ENCODE measurements around the gene MMP2. TPM values are rescaled to one million over a fixed set of nuclear protein-coding genes. Genes with fewer than 3 reads are reported as not detected.

Gene MMP2
- total and polyA plus RNA-seq, 2 of the 13 experiments (the other 11 are each of a cell fraction or from before 2014, with no cell fraction given), result 0.31 to 1.3 TPM

GRCh38 chr16:55508941-55509931 lies 30.2 kb downstream of the MMP2 start, which contains the start of gene LPCAT2 (continued):
- TF ChIP-seq FOXK1 (CRISPR knock-in tag; IDR thresholded peaks at IDR 0.05; ENCODE audit: borderline replicate concordance, low read depth) (no peak), HOMEZ (CRISPR knock-in tag; IDR thresholded peaks at IDR 0.05; ENCODE audit: low read depth) (no peak), SRSF1 (optimal IDR thresholded peaks at IDR 0.05; ENCODE audit: low read depth, low read length) (no peak), ATRX (CRISPR knock-in tag; IDR thresholded peaks at IDR 0.05; ENCODE audit: borderline replicate concordance) (no peak), ZNF430 (CRISPR knock-in tag; IDR thresholded peaks at IDR 0.05) (peak; percentile 61), ZNF260 (CRISPR knock-in tag; IDR thresholded peaks at IDR 0.05; ENCODE audit: borderline replicate concordance, low read depth) (no peak), SMAD1 (CRISPR knock-in tag; IDR thresholded peaks at IDR 0.05; ENCODE audit: borderline replicate concordance, low read depth) (no peak), FOXA3 (CRISPR knock-in tag; IDR thresholded peaks at IDR 0.05) (no peak), ATF6 (CRISPR knock-in tag; conservative IDR thresholded peaks at IDR 0.05) (no peak), KAT2B (IDR thresholded peaks at IDR 0.05; ENCODE audit: borderline replicate concordance, low read depth, low read length) (no peak), TEF (CRISPR knock-in tag; IDR thresholded peaks at IDR 0.05) (peak; percentile 72; the same call in 1 of the 2 replicates), KLF9 (CRISPR knock-in tag; IDR thresholded peaks at IDR 0.05; ENCODE audit: low read depth) (no peak), EZH2 (conservative IDR thresholded peaks at IDR 0.05; ENCODE audit: low read depth, low read length) (no peak), RFX5 (IDR thresholded peaks at IDR 0.05; ENCODE audit: low read depth, low read length) (no peak), GATAD1 (CRISPR knock-in tag; IDR thresholded peaks at IDR 0.05) (no peak), USF2 (IDR thresholded peaks at IDR 0.05; ENCODE audit: low read depth, low read length) (no peak), USF2 (CRISPR knock-in tag; IDR thresholded peaks at IDR 0.05; ENCODE audit: borderline replicate concordance) (no peak), CEBPZ (IDR thresholded peaks at IDR 0.05; ENCODE audit: low read length) (no peak)

Data from HepG2 (cell line).